Measurements from ENCODE around the gene DAGLB.

DNA sequence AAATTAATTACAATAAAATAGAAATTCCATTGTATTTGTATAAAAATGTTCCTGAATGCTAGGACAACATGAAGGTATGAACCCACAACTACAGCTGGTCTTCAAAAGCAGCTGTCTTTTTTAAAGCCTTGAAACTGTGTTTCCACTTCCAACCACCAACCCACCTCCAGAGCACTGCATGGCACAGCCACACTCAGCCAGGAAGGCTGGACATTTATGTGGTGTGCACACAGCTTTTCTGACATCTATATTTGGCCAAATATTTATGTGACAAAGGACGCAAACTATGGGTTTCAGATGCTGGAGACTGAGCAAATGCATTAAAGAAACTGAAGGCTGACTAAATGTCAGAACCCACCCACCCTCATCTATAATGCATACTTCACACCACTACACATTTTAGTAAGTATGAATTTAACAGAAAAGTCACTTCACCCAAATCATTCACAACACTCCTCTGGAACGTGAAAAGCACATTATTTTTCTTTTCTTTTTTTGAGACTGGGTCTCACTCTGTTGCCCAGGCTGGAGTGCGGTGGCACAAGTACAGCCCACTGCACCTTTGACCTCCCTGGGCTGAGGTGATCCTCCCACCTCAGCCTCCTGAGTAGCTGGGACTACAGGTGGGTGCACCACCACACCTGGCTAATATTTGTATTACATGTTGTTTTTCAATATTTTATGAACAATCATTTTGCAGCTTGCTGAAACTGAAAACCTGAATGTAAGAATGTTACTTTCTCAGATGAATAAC is 27.9 kb upstream of the DAGLB start:
- TF ChIP-seq, protein P1, sequence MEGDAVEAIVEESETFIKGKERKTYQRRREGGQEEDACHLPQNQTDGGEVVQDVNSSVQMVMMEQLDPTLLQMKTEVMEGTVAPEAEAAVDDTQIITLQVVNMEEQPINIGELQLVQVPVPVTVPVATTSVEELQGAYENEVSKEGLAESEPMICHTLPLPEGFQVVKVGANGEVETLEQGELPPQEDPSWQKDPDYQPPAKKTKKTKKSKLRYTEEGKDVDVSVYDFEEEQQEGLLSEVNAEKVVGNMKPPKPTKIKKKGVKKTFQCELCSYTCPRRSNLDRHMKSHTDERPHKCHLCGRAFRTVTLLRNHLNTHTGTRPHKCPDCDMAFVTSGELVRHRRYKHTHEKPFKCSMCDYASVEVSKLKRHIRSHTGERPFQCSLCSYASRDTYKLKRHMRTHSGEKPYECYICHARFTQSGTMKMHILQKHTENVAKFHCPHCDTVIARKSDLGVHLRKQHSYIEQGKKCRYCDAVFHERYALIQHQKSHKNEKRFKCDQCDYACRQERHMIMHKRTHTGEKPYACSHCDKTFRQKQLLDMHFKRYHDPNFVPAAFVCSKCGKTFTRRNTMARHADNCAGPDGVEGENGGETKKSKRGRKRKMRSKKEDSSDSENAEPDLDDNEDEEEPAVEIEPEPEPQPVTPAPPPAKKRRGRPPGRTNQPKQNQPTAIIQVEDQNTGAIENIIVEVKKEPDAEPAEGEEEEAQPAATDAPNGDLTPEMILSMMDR (IDR thresholded peaks at IDR 0.05) = no peak
- TF ChIP-seq POLR2A (IDR thresholded peaks at IDR 0.05) = no peak
